Natural killer cell (primary cell): ENCODE results near the gene GEMIN5. TPM values are rescaled to one million over a fixed set of nuclear protein-coding genes. Genes with fewer than 3 reads are reported as not detected.
"Not testable (repeated sequence)": the region's sequence is repeated elsewhere in the genome, so short reads cannot be mapped to it uniquely, and the experiment has no call there.

Experiments used
- ATAC-seq, 3 donors: fragments of 150-1000 bp in 2 of 3; fragments of 200-7000 bp in 1 of 3; cut with Tn5 transposase; 1 replicate in 1 of 3; 2 replicates in 2 of 3; pipeline ENCODE4 v1.10.0; 2021; ENCODE audit warnings: mild to moderate bottlenecking in 2 of 3, moderate library complexity in 2 of 3
- DNase-seq, 2 donors: peaks; one replicate each; pipeline versions ENCODE4 v3.0.0 to v3.0.0-alpha.2; 2013 to 2021; ENCODE audit warnings: mixed read lengths in 1 of 2
- H3K27ac ChIP-seq: one replicate; pipeline ENCODE4 v1.5.1; 2013; ENCODE audit warnings: mild to moderate bottlenecking, low read length
- H3K27me3 ChIP-seq: one replicate; pipeline ENCODE4 v1.6.1; 2013; ENCODE audit warnings: low read length; ENCODE audit not compliant: control insufficient read depth, insufficient read depth
- H3K36me3 ChIP-seq: one replicate; pipeline ENCODE4 v1.6.1; 2013; ENCODE audit warnings: low read length; ENCODE audit not compliant: control insufficient read depth, insufficient read depth
- H3K4me1 ChIP-seq: one replicate; pipeline ENCODE4 v1.6.1; 2013; ENCODE audit warnings: low read length; ENCODE audit not compliant: control insufficient read depth, insufficient read depth
- H3K4me3 ChIP-seq: one replicate; pipeline ENCODE4 v1.5.1; 2013; ENCODE audit warnings: low read length
- H3K9me3 ChIP-seq: one replicate; pipeline ENCODE4 v1.6.1; 2013; ENCODE audit warnings: low read length; ENCODE audit not compliant: control insufficient read depth, insufficient read depth
- H3K27ac Mint-ChIP-seq, 2 donors: one replicate each; pipeline ENCODE4 v1.8.0; 2022; ENCODE audit warnings: mild to moderate bottlenecking in 2 of 2, mixed read lengths in 2 of 2, moderate library complexity in 1 of 2
- H3K27me3 Mint-ChIP-seq, 2 donors: one replicate each; pipeline ENCODE4 v1.8.0; 2022; ENCODE audit warnings: low read depth in 2 of 2, mixed read lengths in 2 of 2
- H3K36me3 Mint-ChIP-seq: one replicate; pipeline ENCODE4 v1.8.0; 2022; ENCODE audit warnings: mixed read lengths
- H3K4me1 Mint-ChIP-seq, 2 donors: one replicate each; pipeline ENCODE4 v1.8.0; 2022; ENCODE audit warnings: mixed read lengths in 2 of 2
- H3K4me3 Mint-ChIP-seq: one replicate; pipeline ENCODE4 v1.8.0; 2022; ENCODE audit warnings: mild to moderate bottlenecking, moderate library complexity, mixed read lengths
- H3K9me3 Mint-ChIP-seq, 2 donors: one replicate each; pipeline ENCODE4 v1.8.0; 2022; ENCODE audit warnings: mixed read lengths in 2 of 2
- CTCF ChIP-seq: fragments of 200-600 bp; IDR thresholded peaks from one replicate; pipeline ENCODE4 v1.8.0; 2022; ENCODE audit warnings: antibody characterized with exemption
- WGBS: methylation state at CpG from one replicate; pipeline ENCODE4 v1.1.7; 2013; ENCODE audit warnings: missing lambda C conversion rate; ENCODE audit not compliant: insufficient coverage; 5-methylcytosine and 5-hydroxymethylcytosine counted together
- intact Hi-C: fragments of 100-400 bp; cut with micrococcal nuclease; formaldehyde crosslinking; loops from one replicate; pipeline ENCODE4 v1.14.2; 2022
- total RNA-seq, 4 donors: library from RNA; stranded (reverse); fragments of 120-200 nt in 1 of 4; gene quantifications; one replicate each; pipeline versions ENCODE4 v1.2.3 to v1.2.4, GENCODE V29; 2013 to 2022

The GEMIN5 gene
- total RNA-seq, 3 donors from 2014 or later (not counting 1 experiment from before 2014, with no cell fraction given) = 6.3 to 12.7 (median 7.8) TPM

GRCh38 chr5:154977409-154977808, 39.4 kb upstream of the GEMIN5 start:
- Histone ChIP-seq H3K27me3 (no peaks in the 10 kb centered on the region), H3K4me1 (no peaks in the 10 kb centered on the region), H3K27ac (no peak overlapping the region), H3K9me3 (no peaks in the 10 kb centered on the region), H3K4me3 (no peak overlapping the region), H3K36me3 (no peaks in the 10 kb centered on the region)
- peaks cover 0 to 9% of the 10 kb centered on the region in 2 donors for H3K4me1 Mint-ChIP-seq
- intact Hi-C loops = no loop called here
- no peak overlapping the region for H3K27ac Mint-ChIP-seq
- DNase-seq (no peak), ATAC-seq (no peak)
- no peaks in the 10 kb centered on the region for H3K27me3 Mint-ChIP-seq
- no peak overlapping the region for H3K4me3 Mint-ChIP-seq
- no peaks in the 10 kb centered on the region for H3K9me3 Mint-ChIP-seq
- WGBS = no CpG with 5 or more reads among the region's 1 CpG
- H3K36me3 Mint-ChIP-seq = no peaks in the 10 kb centered on the region
- no peak for TF ChIP-seq CTCF

GRCh38 chr5:154976082-154976481, 38.1 kb upstream of the GEMIN5 start:
- H3K4me1 Mint-ChIP-seq, DNase-seq, H3K4me1 ChIP-seq, H3K27ac Mint-ChIP-seq, H3K9me3 Mint-ChIP-seq, H3K36me3 Mint-ChIP-seq, H3K27me3 Mint-ChIP-seq, H3K36me3 ChIP-seq, H3K27me3 ChIP-seq, intact Hi-C loops, H3K27ac ChIP-seq, ATAC-seq, H3K9me3 ChIP-seq, H3K4me3 Mint-ChIP-seq, H3K4me3 ChIP-seq: not testable (repeated sequence)
- 97% methylated on average over 9 of the region's 9 CpGs for WGBS

- Histone ChIP-seq H3K4me3 (no peak overlapping the region), H3K4me1 (no peaks in the 10 kb centered on the region), H3K27ac (no peak overlapping the region), H3K9me3 (no peaks in the 10 kb centered on the region), H3K36me3 (peaks cover 8% of the 10 kb centered on the region), H3K27me3 (no peaks in the 10 kb centered on the region)
- Mint-ChIP-seq H3K4me3 (no peak overlapping the region), H3K36me3 (no peaks in the 10 kb centered on the region), H3K4me1 (peaks cover 0 to 9% of the 10 kb centered on the region in 2 donors), H3K9me3 (no peaks in the 10 kb centered on the region), H3K27me3 (no peaks in the 10 kb centered on the region), H3K27ac (no peak overlapping the region)
- TF ChIP-seq CTCF = no peak
- intact Hi-C loops = no loop called here
- WGBS = 85% methylated on average over 1 of the region's 2 CpGs
- no peak for ATAC-seq
- peak in 1 of 2 donors; percentile 6 for DNase-seq
Observed at GRCh38 chr5:154972476-154973080, 34.6 kb upstream of the GEMIN5 start.

- WGBS = 100% methylated on average over 1 of the region's 2 CpGs
- H3K27ac Mint-ChIP-seq = no peak overlapping the region
Observed at GRCh38 chr5:154971501-154971900, 33.5 kb upstream of the GEMIN5 start.

More at GRCh38 chr5:154971501-154971900, 33.5 kb upstream of the GEMIN5 start:
- Mint-ChIP-seq H3K4me1 (peaks cover 2 to 11% of the 10 kb centered on the region in 2 donors), H3K4me3 (no peak overlapping the region), H3K9me3 (no peaks in the 10 kb centered on the region), H3K36me3 (no peaks in the 10 kb centered on the region), H3K27me3 (no peaks in the 10 kb centered on the region)
- Histone ChIP-seq H3K36me3 (peaks cover 18% of the 10 kb centered on the region), H3K4me3 (no peak overlapping the region), H3K9me3 (no peaks in the 10 kb centered on the region), H3K27ac (no peak overlapping the region), H3K4me1 (no peaks in the 10 kb centered on the region), H3K27me3 (no peaks in the 10 kb centered on the region)
- TF ChIP-seq CTCF = no peak
- ATAC-seq (no peak), DNase-seq (no peak)
- intact Hi-C loops = no loop called here
